ENCODE data around the gene MAP3K8. TPM values are rescaled to one million over a fixed set of nuclear protein-coding genes. Genes with fewer than 3 reads are reported as not detected.
A peak's percentile ranks its signal among the peaks of the same experiment; 100 is the strongest.
"Not testable (repeated sequence)": the region's sequence is repeated elsewhere in the genome, so short reads cannot be mapped to it uniquely, and the experiment has no call there.

Gene MAP3K8
- total RNA-seq, 2 donors from 2014 or later: 26.2 to 38.8 TPM

- H3K4me3 Mint-ChIP-seq: no peak overlapping the region
- ATAC-seq (no peak), DNase-seq (no peak)
- no peak overlapping the region for H3K27ac Mint-ChIP-seq
- peaks cover 2% of the 10 kb centered on the region for H3K36me3 Mint-ChIP-seq (ENCODE audit: low read depth)
- no peaks in the 10 kb centered on the region for H3K9me3 ChIP-seq (ENCODE audit: control insufficient read depth, low read length, poor library complexity, severe bottlenecking)
- peaks cover 26% of the 10 kb centered on the region for H3K4me1 Mint-ChIP-seq
- no peaks in the 10 kb centered on the region for H3K27me3 Mint-ChIP-seq
These were observed 3.3 kb upstream of the MAP3K8 start for GRCh38 chr10:30430544-30431298.

GRCh38 chr10:30431435-30431911, 2.5 kb upstream of the MAP3K8 start:
- no peak overlapping the region for H3K27ac Mint-ChIP-seq

GRCh38 chr10:30432622-30433305, 1.2 kb upstream of the MAP3K8 start:
- DNase-seq (no peak), ATAC-seq (peak; percentile 1)
- peak overlapping the region; percentile 94 for H3K4me3 Mint-ChIP-seq
- peaks cover 43% of the 10 kb centered on the region for H3K4me1 Mint-ChIP-seq
- no peaks in the 10 kb centered on the region for H3K27me3 Mint-ChIP-seq
- H3K9me3 ChIP-seq (ENCODE audit: control insufficient read depth, low read length, poor library complexity, severe bottlenecking): no peaks in the 10 kb centered on the region
- peaks cover 2% of the 10 kb centered on the region for H3K36me3 Mint-ChIP-seq (ENCODE audit: low read depth)
- peak overlapping the region; percentile 96 for H3K27ac Mint-ChIP-seq

More at GRCh38 chr10:30431435-30431911, 2.5 kb upstream of the MAP3K8 start:
- no peak overlapping the region for H3K4me3 Mint-ChIP-seq
- H3K27me3 Mint-ChIP-seq: no peaks in the 10 kb centered on the region
- H3K9me3 ChIP-seq (ENCODE audit: control insufficient read depth, low read length, poor library complexity, severe bottlenecking): no peaks in the 10 kb centered on the region
- H3K4me1 Mint-ChIP-seq: peaks cover 33% of the 10 kb centered on the region
- ATAC-seq (no peak), DNase-seq (no peak)
- H3K36me3 Mint-ChIP-seq (ENCODE audit: low read depth): peaks cover 2% of the 10 kb centered on the region

GRCh38 chr10:30433306-30433729, 666 bp upstream of the MAP3K8 start:
- no peaks in the 10 kb centered on the region for H3K9me3 ChIP-seq (ENCODE audit: control insufficient read depth, low read length, poor library complexity, severe bottlenecking)
- ATAC-seq (peak; percentile 4), DNase-seq (peak in 1 of 3 donors; percentile 16)
- H3K4me3 Mint-ChIP-seq: peak overlapping the region; percentile 94
- H3K36me3 Mint-ChIP-seq (ENCODE audit: low read depth): peaks cover 2% of the 10 kb centered on the region
- peaks cover 44% of the 10 kb centered on the region for H3K4me1 Mint-ChIP-seq
- H3K27me3 Mint-ChIP-seq: no peaks in the 10 kb centered on the region
- peak overlapping the region; percentile 96 for H3K27ac Mint-ChIP-seq

GRCh38 chr10:30434273-30435072, 489 bp downstream of the MAP3K8 start:
- peak; percentile 32 to 67 (median 62) for DNase-seq
- H3K9me3 ChIP-seq (ENCODE audit: control insufficient read depth, low read length, poor library complexity, severe bottlenecking): no peaks in the 10 kb centered on the region
- peak; percentile 49 for ATAC-seq
- H3K27ac Mint-ChIP-seq: peak overlapping the region; percentile 96
- no peaks in the 10 kb centered on the region for H3K27me3 Mint-ChIP-seq
- peak overlapping the region; percentile 94 for H3K4me3 Mint-ChIP-seq
- peaks cover 47% of the 10 kb centered on the region for H3K4me1 Mint-ChIP-seq
- H3K36me3 Mint-ChIP-seq (ENCODE audit: low read depth): peaks cover 4% of the 10 kb centered on the region

GRCh38 chr10:30435073-30435422, 1.1 kb downstream of the MAP3K8 start:
- H3K4me3 Mint-ChIP-seq: peak overlapping the region; percentile 94
- ATAC-seq (no peak), DNase-seq (no peak)
- peak overlapping the region; percentile 96 for H3K27ac Mint-ChIP-seq
- H3K27me3 Mint-ChIP-seq: no peaks in the 10 kb centered on the region
- no peaks in the 10 kb centered on the region for H3K9me3 ChIP-seq (ENCODE audit: control insufficient read depth, low read length, poor library complexity, severe bottlenecking)
- peaks cover 47% of the 10 kb centered on the region for H3K4me1 Mint-ChIP-seq
- H3K36me3 Mint-ChIP-seq (ENCODE audit: low read depth): peaks cover 4% of the 10 kb centered on the region

- Mint-ChIP-seq H3K4me1 (peaks cover 47% of the 10 kb centered on the region), H3K4me3 (peak overlapping the region; percentile 94), H3K27ac (peak overlapping the region; percentile 96)
- DNase-seq; H3K27me3 Mint-ChIP-seq; H3K36me3 Mint-ChIP-seq (ENCODE audit: low read depth); ATAC-seq; H3K9me3 ChIP-seq (ENCODE audit: control insufficient read depth, low read length, poor library complexity, severe bottlenecking): not testable (repeated sequence)
These were observed 1.6 kb downstream of the MAP3K8 start for GRCh38 chr10:30435499-30436167.

- H3K9me3 ChIP-seq (ENCODE audit: control insufficient read depth, low read length, poor library complexity, severe bottlenecking): no peaks in the 10 kb centered on the region
- H3K4me1 Mint-ChIP-seq: peaks cover 47% of the 10 kb centered on the region
- peak overlapping the region; percentile 96 for H3K27ac Mint-ChIP-seq
- H3K27me3 Mint-ChIP-seq: no peaks in the 10 kb centered on the region
- H3K4me3 Mint-ChIP-seq: peak overlapping the region; percentile 90
- H3K36me3 Mint-ChIP-seq (ENCODE audit: low read depth): peaks cover 4% of the 10 kb centered on the region
- ATAC-seq (no peak), DNase-seq (no peak)
These were observed 2.2 kb downstream of the MAP3K8 start for GRCh38 chr10:30436191-30436611.

- Mint-ChIP-seq H3K36me3 (ENCODE audit: low read depth) (peaks cover 4% of the 10 kb centered on the region), H3K27ac (peak overlapping the region; percentile 96), H3K4me1 (peaks cover 45% of the 10 kb centered on the region), H3K27me3 (no peaks in the 10 kb centered on the region), H3K4me3 (peak overlapping the region; percentile 90)
- ATAC-seq: no peak
- no peak for DNase-seq
- H3K9me3 ChIP-seq (ENCODE audit: control insufficient read depth, low read length, poor library complexity, severe bottlenecking): no peaks in the 10 kb centered on the region
These were observed 2.7 kb downstream of the MAP3K8 start for GRCh38 chr10:30436671-30437030.

GRCh38 chr10:30437031-30437841, 3.3 kb downstream of the MAP3K8 start:
- H3K36me3 Mint-ChIP-seq (ENCODE audit: low read depth): peaks cover 7% of the 10 kb centered on the region

GRCh38 chr10:30438021-30438850, 4.3 kb downstream of the MAP3K8 start:
- H3K4me3 Mint-ChIP-seq: peak overlapping the region; percentile 90
- DNase-seq (no peak), ATAC-seq (no peak)
- H3K36me3 Mint-ChIP-seq (ENCODE audit: low read depth): peaks cover 6% of the 10 kb centered on the region
- no peaks in the 10 kb centered on the region for H3K9me3 ChIP-seq (ENCODE audit: control insufficient read depth, low read length, poor library complexity, severe bottlenecking)
- peak overlapping the region; percentile 96 for H3K27ac Mint-ChIP-seq
- H3K27me3 Mint-ChIP-seq: no peaks in the 10 kb centered on the region
- peaks cover 44% of the 10 kb centered on the region for H3K4me1 Mint-ChIP-seq

More at GRCh38 chr10:30437031-30437841, 3.3 kb downstream of the MAP3K8 start:
- peak; percentile 55 for ATAC-seq
- no peaks in the 10 kb centered on the region for H3K27me3 Mint-ChIP-seq
- H3K4me1 Mint-ChIP-seq: peaks cover 51% of the 10 kb centered on the region
- peak overlapping the region; percentile 90 for H3K4me3 Mint-ChIP-seq
- H3K27ac Mint-ChIP-seq: peak overlapping the region; percentile 96
- H3K9me3 ChIP-seq (ENCODE audit: control insufficient read depth, low read length, poor library complexity, severe bottlenecking): no peaks in the 10 kb centered on the region
- DNase-seq: no peak
